Tibial nerve (tissue), 4 donors: Measurements from ENCODE around the gene MGMT. TPM values are rescaled to one million over a fixed set of nuclear protein-coding genes. Genes with fewer than 3 reads are reported as not detected.

Experiments used
- DNase-seq, 2 donors: peaks; one replicate each; pipeline ENCODE4 v3.0.0-alpha.2; 2019; ENCODE audit warnings: low spot score in 2 of 2
- H3K27ac ChIP-seq, 4 donors: fragments of 200-600 bp; sonication (generic) in 3 of 4; one replicate each; pipeline ENCODE4 v1.5.1; 2017 to 2019; ENCODE audit warnings: mild to moderate bottlenecking in 1 of 4
- H3K27me3 ChIP-seq, 2 donors: fragments of 200-600 bp; sonication (generic) in 1 of 2; one replicate each; pipeline versions ENCODE4 v1.5.1 to v1.6.0; 2017 to 2019
- H3K36me3 ChIP-seq, 3 donors: fragments of 200-600 bp; sonication (generic); one replicate each; pipeline ENCODE4 v1.5.1; 2018 to 2019
- H3K4me1 ChIP-seq, 4 donors: fragments of 200-600 bp; sonication (generic) in 3 of 4; one replicate each; pipeline ENCODE4 v1.5.1; 2017 to 2019
- H3K4me3 ChIP-seq, 4 donors: fragments of 200-600 bp; sonication (generic) in 3 of 4; one replicate each; pipeline ENCODE4 v1.5.1; 2017 to 2019; ENCODE audit warnings: mild to moderate bottlenecking in 1 of 4, moderate library complexity in 1 of 4
- H3K9me3 ChIP-seq, 4 donors: fragments of 200-600 bp; sonication (generic) in 3 of 4; one replicate each; pipeline ENCODE4 v1.5.1; 2017 to 2019
- CTCF ChIP-seq, 5 experiments: fragments of 200-600 bp in 3 of 5; fragments of 450-650 bp in 2 of 5; sonication (generic) in 3 of 5; IDR thresholded peaks; one replicate each; pipeline ENCODE4 v1.5.1; 2016 to 2019; ENCODE audit warnings: antibody characterized with exemption in 5 of 5, mild to moderate bottlenecking in 3 of 5, moderate library complexity in 2 of 5
- EP300 ChIP-seq, 2 donors: sonication (generic); formaldehyde crosslinking; IDR thresholded peaks; one replicate each; pipeline ENCODE4 v1.6.1; 2017; ENCODE audit warnings: antibody characterized with exemption in 2 of 2, mild to moderate bottlenecking in 1 of 2
- POLR2A ChIP-seq, 2 donors: fragments of 450-650 bp; IDR thresholded peaks; one replicate each; pipeline ENCODE4 v1.6.1; 2017; ENCODE audit warnings: antibody characterized with exemption in 2 of 2, mild to moderate bottlenecking in 2 of 2, moderate library complexity in 2 of 2
- WGBS, 2 donors: methylation state at CpG; one replicate each; pipeline ENCODE4 v1.1.5; 2018; 5-methylcytosine and 5-hydroxymethylcytosine counted together
- total RNA-seq, 4 donors: library from RNA; depleted of rRNA; stranded (reverse); fragments of >200 nt; gene quantifications; one replicate each; pipeline ENCODE4 v1.1.0, GENCODE V29; 2016

The MGMT gene
- total RNA-seq, 4 donors from 2014 or later, result 26.1 to 39.1 (median 33.7) TPM

- TF ChIP-seq POLR2A (IDR thresholded peaks at IDR 0.05), result no peak
- no peak for TF ChIP-seq CTCF (IDR thresholded peaks at IDR 0.05)
- no peak for TF ChIP-seq EP300 (IDR thresholded peaks at IDR 0.05)
- no peaks in the 10 kb centered on the region for H3K27me3 ChIP-seq
- no peak overlapping the region for H3K27ac ChIP-seq
- H3K4me3 ChIP-seq, result no peak overlapping the region
- H3K4me1 ChIP-seq, result no peaks in the 10 kb centered on the region
- no peak for DNase-seq
- H3K36me3 ChIP-seq, result peaks cover 0 to 20% (median 0%) of the 10 kb centered on the region in 3 donors
- no peaks in the 10 kb centered on the region for H3K9me3 ChIP-seq
- 78 to 80% methylated on average over 22 of the region's 22 CpGs for WGBS, 2 donors
These were observed 188.1 kb downstream of the MGMT start for GRCh38 chr10:129655007-129655678.

- Histone ChIP-seq H3K27ac (no peak overlapping the region), H3K27me3 (no peaks in the 10 kb centered on the region), H3K4me1 (no peaks in the 10 kb centered on the region), H3K4me3 (no peak overlapping the region), H3K36me3 (peaks cover 0 to 15% (median 0%) of the 10 kb centered on the region in 3 donors), H3K9me3 (no peaks in the 10 kb centered on the region)
- DNase-seq, result no peak
- 92 to 93% methylated on average over 8 of the region's 8 CpGs for WGBS, 2 donors
- no peak for TF ChIP-seq POLR2A (IDR thresholded peaks at IDR 0.05)
- TF ChIP-seq CTCF (IDR thresholded peaks at IDR 0.05), result no peak
- TF ChIP-seq EP300 (IDR thresholded peaks at IDR 0.05), result no peak
These were observed 188.6 kb downstream of the MGMT start for GRCh38 chr10:129655679-129656031.

- H3K27me3 ChIP-seq, result no peaks in the 10 kb centered on the region
- no peak overlapping the region for H3K4me3 ChIP-seq
- no peaks in the 10 kb centered on the region for H3K4me1 ChIP-seq
- H3K36me3 ChIP-seq, result peaks cover 0 to 11% (median 0%) of the 10 kb centered on the region in 3 donors
- no peaks in the 10 kb centered on the region for H3K9me3 ChIP-seq
- DNase-seq, result no peak
- WGBS, 2 donors, result 89 to 97% methylated on average over 7 of the region's 7 CpGs
- TF ChIP-seq CTCF (IDR thresholded peaks at IDR 0.05) (no peak), POLR2A (IDR thresholded peaks at IDR 0.05) (no peak), EP300 (IDR thresholded peaks at IDR 0.05) (no peak)
- H3K27ac ChIP-seq, result no peak overlapping the region
These were observed 189.6 kb downstream of the MGMT start for GRCh38 chr10:129656642-129657041.

- H3K27ac ChIP-seq, result no peak overlapping the region
- H3K27me3 ChIP-seq, result no peaks in the 10 kb centered on the region
- H3K4me1 ChIP-seq, result no peaks in the 10 kb centered on the region
- no peak for DNase-seq
- H3K36me3 ChIP-seq, result peaks cover 0 to 4% (median 0%) of the 10 kb centered on the region in 3 donors
- no peaks in the 10 kb centered on the region for H3K9me3 ChIP-seq
- TF ChIP-seq POLR2A (IDR thresholded peaks at IDR 0.05) (no peak), CTCF (IDR thresholded peaks at IDR 0.05) (no peak)
- WGBS, 2 donors, result 83 to 87% methylated on average over 8 of the region's 8 CpGs
- H3K4me3 ChIP-seq, result no peak overlapping the region
These were observed 190.4 kb downstream of the MGMT start for GRCh38 chr10:129657297-129658017.

GRCh38 chr10:129658376-129659072 lies 191.5 kb downstream of the MGMT start:
- DNase-seq, result no peak
- Histone ChIP-seq H3K4me1 (no peaks in the 10 kb centered on the region), H3K9me3 (no peaks in the 10 kb centered on the region), H3K4me3 (no peak overlapping the region), H3K27ac (no peak overlapping the region), H3K36me3 (peaks cover 0 to 4% (median 0%) of the 10 kb centered on the region in 3 donors), H3K27me3 (no peaks in the 10 kb centered on the region)
- WGBS, 2 donors, result 78 to 80% methylated on average over 9 of the region's 9 CpGs
- no peak for TF ChIP-seq CTCF (IDR thresholded peaks at IDR 0.05)
- TF ChIP-seq EP300 (IDR thresholded peaks at IDR 0.05), result no peak
- no peak for TF ChIP-seq POLR2A (IDR thresholded peaks at IDR 0.05)
